Body of pancreas (tissue), 4 donors: ENCODE data around the gene MORC2.

ENCODE experiments used
- CTCF ChIP-seq, 7 experiments: fragments of 450-650 bp in 4 of 7; fragments of 200-600 bp in 3 of 7; sonication (generic) in 3 of 7; IDR thresholded peaks; one replicate each; pipeline ENCODE4 v1.5.1; 2016 to 2019; ENCODE audit warnings: antibody characterized with exemption in 7 of 7
- POLR2A ChIP-seq, 3 donors: fragments of 450-650 bp; IDR thresholded peaks; one replicate each; pipeline ENCODE4 v1.6.1; 2016; ENCODE audit warnings: antibody characterized with exemption in 3 of 3, mild to moderate bottlenecking in 2 of 3

DNA sequence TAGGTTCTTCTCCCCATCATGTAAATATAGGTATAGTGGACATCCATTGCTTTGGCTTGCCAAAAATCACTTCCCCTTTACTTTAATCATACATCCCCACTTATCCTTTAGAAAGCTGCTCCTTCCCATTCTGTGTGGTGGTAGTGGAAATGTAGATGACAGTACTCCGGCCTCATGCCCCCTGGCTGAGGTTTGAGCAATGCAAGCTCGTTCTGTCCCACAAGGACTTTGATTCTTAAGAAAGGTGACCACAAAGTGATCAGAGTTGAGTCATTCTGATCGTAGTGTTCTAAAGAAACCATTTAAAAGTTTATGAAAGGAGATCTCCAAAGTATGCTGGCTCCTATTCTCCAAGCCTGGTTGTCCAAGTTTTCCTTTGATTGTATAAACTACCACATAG, 11.4 kb upstream of the MORC2 start:
- no peak for TF ChIP-seq CTCF (IDR thresholded peaks at IDR 0.05)
- no peak for TF ChIP-seq POLR2A (IDR thresholded peaks at IDR 0.05)
